C4-2B (cell line): ENCODE data around the gene ZRSR2.

Experiments
- CTCF ChIP-seq: fragments of 450-650 bp; conservative IDR thresholded peaks from 2 replicates; pipeline ENCODE4 v1.5.1; 2017; ENCODE audit warnings: mild to moderate bottlenecking
- ZFX ChIP-seq: fragments of 450-650 bp; IDR thresholded peaks from 2 replicates; pipeline ENCODE4 v1.6.1; 2017

- TF ChIP-seq CTCF: no peak
- no peak for TF ChIP-seq ZFX
These were observed 20.9 kb upstream of the ZRSR2 start for GRCh38 chrX:15769300-15769954.
